GM23338 (cell line): Measurements from ENCODE around the gene ADGB. TPM values are rescaled to one million over a fixed set of nuclear protein-coding genes. Genes with fewer than 3 reads are reported as not detected.

Experiments used
- ATAC-seq: fragments of 200-7000 bp; cut with Tn5 transposase; 3 replicates; pipeline ENCODE4 v1.9.1; 2020
- DNase-seq: peaks from one replicate; pipeline ENCODE4 v3.0.0-alpha.2; 2015; ENCODE audit warnings: low spot score
- H2AFZ ChIP-seq: fragments of 200-600 bp; sonication (generic); 2 replicates; pipeline ENCODE4 v1.8.0; 2016; ENCODE audit warnings: antibody characterized with exemption, mild to moderate bottlenecking, moderate library complexity
- H3F3A ChIP-seq: fragments of 200-600 bp; sonication (generic); replicated peaks from 2 replicates; pipeline ENCODE4 v1.8.0; 2017; ENCODE audit warnings: antibody characterized with exemption, mixed run types, low read depth
- H3K27ac ChIP-seq: fragments of 200-600 bp; sonication (generic); 2 replicates; pipeline ENCODE4 v1.6.1; 2016; ENCODE audit warnings: low read depth
- H3K27me3 ChIP-seq: fragments of 200-600 bp; sonication (generic); 2 replicates; pipeline ENCODE4 v1.8.0; 2016; ENCODE audit warnings: mild to moderate bottlenecking, mixed run types, moderate library complexity; ENCODE audit not compliant: insufficient read depth
- H3K36me3 ChIP-seq: fragments of 200-600 bp; sonication (generic); 2 replicates; pipeline ENCODE4 v1.8.0; 2016; ENCODE audit warnings: mild to moderate bottlenecking; ENCODE audit not compliant: insufficient read depth
- H3K4me1 ChIP-seq: fragments of 200-600 bp; sonication (generic); 2 replicates; pipeline ENCODE4 v1.8.0; 2016; ENCODE audit warnings: mild to moderate bottlenecking, moderate library complexity; ENCODE audit not compliant: insufficient read depth
- H3K4me2 ChIP-seq: fragments of 200-600 bp; sonication (generic); 2 replicates; pipeline ENCODE4 v1.7.1; 2017; ENCODE audit warnings: mixed run types
- H3K4me3 ChIP-seq: fragments of 200-600 bp; sonication (generic); 2 replicates; pipeline ENCODE4 v1.6.1; 2016; ENCODE audit warnings: mixed run types
- H3K79me2 ChIP-seq: fragments of 200-600 bp; sonication (generic); replicated peaks from 2 replicates; pipeline ENCODE4 v1.8.0; 2017; ENCODE audit warnings: mild to moderate bottlenecking; ENCODE audit not compliant: insufficient read depth
- H3K9me2 ChIP-seq: fragments of 200-600 bp; sonication (generic); 2 replicates; pipeline ENCODE4 v1.8.0; 2017; ENCODE audit not compliant: insufficient read depth
- H4K20me1 ChIP-seq: fragments of 200-600 bp; sonication (generic); replicated peaks from 2 replicates; pipeline ENCODE4 v1.8.0; 2017; ENCODE audit warnings: mild to moderate bottlenecking; ENCODE audit not compliant: insufficient read depth
- H3K27ac Mint-ChIP-seq: 2 replicates; pipeline ENCODE4 v1.8.0; 2020; ENCODE audit warnings: inconsistent platforms, mild to moderate bottlenecking, moderate library complexity, mixed read lengths
- H3K27me3 Mint-ChIP-seq: 3 replicates; pipeline ENCODE4 v1.8.0; 2022; ENCODE audit warnings: low read depth, mild to moderate bottlenecking, moderate library complexity, mixed read lengths, inconsistent platforms; ENCODE audit not compliant: insufficient read depth, poor library complexity
- H3K36me3 Mint-ChIP-seq: 3 replicates; pipeline ENCODE4 v1.8.0; 2021; ENCODE audit warnings: low read depth, mild to moderate bottlenecking, inconsistent platforms, moderate library complexity, mixed read lengths
- H3K4me1 Mint-ChIP-seq: 3 replicates; pipeline ENCODE4 v1.8.0; 2020; ENCODE audit warnings: mild to moderate bottlenecking, inconsistent platforms, mixed read lengths
- H3K4me3 Mint-ChIP-seq: 3 replicates; pipeline ENCODE4 v1.8.0; 2021; ENCODE audit warnings: moderate library complexity, mild to moderate bottlenecking, inconsistent platforms, mixed read lengths
- H3K9me3 Mint-ChIP-seq: 3 replicates; pipeline ENCODE4 v1.8.0; 2020; ENCODE audit warnings: moderate library complexity, mild to moderate bottlenecking, inconsistent platforms, mixed read lengths
- EZH2phosphoT487 ChIP-seq: fragments of 200-600 bp; sonication (generic); IDR thresholded peaks from one replicate; pipeline ENCODE4 v1.8.1; 2018; ENCODE audit warnings: antibody characterized with exemption; ENCODE audit not compliant: unreplicated experiment
- polyA plus RNA-seq: library from polyadenylated mRNA; unstranded; fragments of >200 nt; fragmentation: Nextera tagmentation; extraction: Ambion mirVana; gene quantifications from 2 replicates; pipeline ENCODE4 v1.2.1, GENCODE V29; 2016
- small RNA-seq: library from RNA; depleted of rRNA; stranded (forward); fragments of <200 nt; gene quantifications from one replicate; pipeline ENCODE3, GENCODE V24; 2014; ENCODE audit warnings: low replicate concordance
- total RNA-seq: library from RNA; depleted of rRNA; stranded (reverse); fragments of >200 nt; shearing (Covaris generic); gene quantifications from 2 replicates; pipeline ENCODE4 v1.2.3, GENCODE V29; 2014; rRNA removed

The ADGB gene
- total and polyA plus RNA-seq, 2 experiments from 2014 or later: not detected

GRCh38 chr6:146864885-146865284 lies 266.1 kb downstream of the ADGB start:
- no peaks in the 10 kb centered on the region for H3K79me2 ChIP-seq
- H3K36me3 ChIP-seq: no peaks in the 10 kb centered on the region
- TF ChIP-seq EZH2phosphoT487: no peak
- no peak overlapping the region for H2AFZ ChIP-seq
- no peak overlapping the region for H3K27ac ChIP-seq
- Mint-ChIP-seq H3K36me3 (no peaks in the 10 kb centered on the region), H3K27me3 (no peaks in the 10 kb centered on the region), H3K9me3 (no peaks in the 10 kb centered on the region), H3K4me3 (no peak overlapping the region), H3K4me1 (no peaks in the 10 kb centered on the region), H3K27ac (no peak overlapping the region)
- no peak for ATAC-seq
- no peaks in the 10 kb centered on the region; the same call in 1 of the 2 replicates for H4K20me1 ChIP-seq
- 0 out of 2 replicates have a peak, but pooled peaks cover 7% of the 10 kb centered on the region for H3K9me2 ChIP-seq
- H3K27me3 ChIP-seq: no peaks in the 10 kb centered on the region
- no peaks in the 10 kb centered on the region for H3K4me1 ChIP-seq
- no peak for DNase-seq
- H3F3A ChIP-seq: no peaks in the 10 kb centered on the region
- H3K4me3 ChIP-seq: no peak overlapping the region
- no peak overlapping the region for H3K4me2 ChIP-seq

Small RNA genes lying within 50 kb of the gene (small RNA-seq; reads per million reads assigned to genes)
- not detected for gene RNU6-906P

Other genes starting within 250 kb of the ADGB start
- 4.8 and 10.4 TPM in 2 replicates for gene RAB32, start 55.1 kb upstream of the ADGB start, total RNA-seq
- 5.7 and 5.9 TPM in 2 replicates for gene RAB32, start 55.1 kb upstream of the ADGB start, polyA plus RNA-seq